Measurements from ENCODE around the gene DNPEP. TPM values are rescaled to one million over a fixed set of nuclear protein-coding genes. Genes with fewer than 3 reads are reported as not detected.

The DNPEP gene
- polyA plus RNA-seq, 1 experiment: 134 TPM

DNA sequence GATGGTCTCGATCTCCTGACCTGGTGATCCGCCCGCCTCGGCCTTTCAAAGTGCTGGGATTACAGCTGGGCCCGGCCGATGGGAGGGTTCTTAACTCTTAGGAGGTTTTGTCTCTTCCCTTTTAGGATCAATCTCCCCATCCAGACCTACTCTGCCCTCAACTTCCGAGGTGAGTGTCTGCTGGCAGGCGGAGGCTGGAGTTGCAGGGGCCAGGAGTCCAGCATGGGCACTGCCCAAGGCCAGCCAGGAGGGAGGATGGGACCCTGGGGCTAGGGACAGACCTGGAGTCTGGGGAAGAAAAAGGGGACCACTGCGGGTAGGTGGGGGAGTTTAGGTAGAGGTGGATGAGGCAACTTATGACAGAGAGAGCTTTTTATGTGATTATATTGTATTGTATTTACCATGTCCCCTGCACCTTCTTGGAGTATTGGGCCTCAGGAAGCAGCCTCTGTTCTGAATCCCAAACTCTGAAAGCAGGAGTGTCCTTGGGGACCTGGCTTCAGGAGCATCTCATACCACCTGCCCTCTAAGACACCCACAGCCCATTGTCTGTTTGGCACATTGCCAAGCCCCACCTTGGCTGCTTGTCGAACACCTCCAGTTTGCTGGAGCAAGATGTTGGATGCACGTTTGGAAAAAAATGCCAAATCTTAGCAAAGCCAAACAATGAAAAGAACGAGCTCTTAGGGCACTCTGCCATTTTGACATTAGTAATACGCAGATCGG lies 36.1 kb upstream of the DNPEP start:
- Histone ChIP-seq H3K4me3 (ENCODE audit: low read depth, low read length) (no peak overlapping the region), H3K27me3 (ENCODE audit: control insufficient read depth, insufficient read depth, low read length) (no peaks in the 10 kb centered on the region), H3K36me3 (ENCODE audit: control insufficient read depth, insufficient read depth, low read length) (no peaks in the 10 kb centered on the region)
- TF ChIP-seq, protein P1, sequence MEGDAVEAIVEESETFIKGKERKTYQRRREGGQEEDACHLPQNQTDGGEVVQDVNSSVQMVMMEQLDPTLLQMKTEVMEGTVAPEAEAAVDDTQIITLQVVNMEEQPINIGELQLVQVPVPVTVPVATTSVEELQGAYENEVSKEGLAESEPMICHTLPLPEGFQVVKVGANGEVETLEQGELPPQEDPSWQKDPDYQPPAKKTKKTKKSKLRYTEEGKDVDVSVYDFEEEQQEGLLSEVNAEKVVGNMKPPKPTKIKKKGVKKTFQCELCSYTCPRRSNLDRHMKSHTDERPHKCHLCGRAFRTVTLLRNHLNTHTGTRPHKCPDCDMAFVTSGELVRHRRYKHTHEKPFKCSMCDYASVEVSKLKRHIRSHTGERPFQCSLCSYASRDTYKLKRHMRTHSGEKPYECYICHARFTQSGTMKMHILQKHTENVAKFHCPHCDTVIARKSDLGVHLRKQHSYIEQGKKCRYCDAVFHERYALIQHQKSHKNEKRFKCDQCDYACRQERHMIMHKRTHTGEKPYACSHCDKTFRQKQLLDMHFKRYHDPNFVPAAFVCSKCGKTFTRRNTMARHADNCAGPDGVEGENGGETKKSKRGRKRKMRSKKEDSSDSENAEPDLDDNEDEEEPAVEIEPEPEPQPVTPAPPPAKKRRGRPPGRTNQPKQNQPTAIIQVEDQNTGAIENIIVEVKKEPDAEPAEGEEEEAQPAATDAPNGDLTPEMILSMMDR (IDR thresholded peaks at IDR 0.05; ENCODE audit: insufficient read depth, low read depth, low read length): no peak
- no peak for DNase-seq (ENCODE audit: low read depth)
- ChIA-PET POLR2A (no interaction called here), CTCF (interaction anchor here (1.0 to 1.6 kb wide), 4 partner anchors 10 to 106 kb away, joined by 3 to 5 read pairs (median 4); no protein-coding TSS in a partner anchor)

DNA sequence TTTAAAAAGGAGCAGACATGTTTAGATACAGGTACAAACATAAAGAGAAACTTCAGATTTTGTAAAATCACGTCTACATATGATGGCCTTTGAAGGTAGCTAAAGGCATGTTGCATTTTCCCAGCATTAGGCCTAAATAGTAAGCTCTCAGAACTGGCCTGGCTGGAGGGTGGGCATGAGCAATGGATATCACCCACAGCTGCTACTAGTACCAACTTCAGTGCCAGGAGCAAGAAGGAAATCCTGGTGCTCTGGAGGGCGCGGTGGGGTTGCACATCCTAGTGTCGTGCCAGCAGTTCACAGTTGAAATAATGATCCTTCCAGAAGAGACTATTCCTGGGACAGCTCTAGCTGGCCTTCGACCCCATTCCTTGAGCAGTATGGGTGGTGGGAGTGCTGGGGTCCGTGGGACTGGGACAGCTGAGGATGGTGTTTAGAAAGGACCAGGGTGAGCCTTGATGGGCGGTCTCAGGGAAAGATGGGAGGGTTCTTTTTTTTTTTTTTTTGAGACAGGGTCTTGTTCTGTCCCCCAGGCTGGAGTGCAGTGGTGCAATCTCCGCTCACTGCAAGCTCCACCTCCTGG lies 35.3 kb upstream of the DNPEP start:
- ChIA-PET POLR2A (no interaction called here), CTCF (interaction anchor here (0.6 to 1.6 kb wide), 3 partner anchors 14 to 108 kb away, joined by 3 to 4 read pairs (median 3); no protein-coding TSS in a partner anchor)
- Histone ChIP-seq H3K4me3 (ENCODE audit: low read depth, low read length) (no peak overlapping the region), H3K27me3 (ENCODE audit: control insufficient read depth, insufficient read depth, low read length) (no peaks in the 10 kb centered on the region), H3K36me3 (ENCODE audit: control insufficient read depth, insufficient read depth, low read length) (no peaks in the 10 kb centered on the region)
- DNase-seq (ENCODE audit: low read depth): no peak
- TF ChIP-seq, protein P1 (IDR thresholded peaks at IDR 0.05; ENCODE audit: insufficient read depth, low read depth, low read length): no peak

DNA sequence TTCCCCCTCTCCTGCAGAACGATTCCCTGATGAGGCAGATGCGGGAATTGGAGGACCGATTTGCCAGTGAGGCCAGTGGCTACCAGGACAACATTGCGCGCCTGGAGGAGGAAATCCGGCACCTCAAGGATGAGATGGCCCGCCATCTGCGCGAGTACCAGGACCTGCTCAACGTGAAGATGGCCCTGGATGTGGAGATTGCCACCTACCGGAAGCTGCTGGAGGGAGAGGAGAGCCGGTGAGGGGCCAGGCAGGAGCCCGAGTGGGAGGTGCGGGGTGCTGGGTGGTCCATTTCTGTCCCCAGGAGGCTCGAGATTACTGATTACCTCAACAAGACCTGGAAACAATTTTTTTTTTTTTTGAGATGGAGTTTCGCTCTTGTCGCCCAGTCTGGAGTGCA lies 33.6 kb upstream of the DNPEP start:
- Histone ChIP-seq H3K27me3 (ENCODE audit: control insufficient read depth, insufficient read depth, low read length) (no peaks in the 10 kb centered on the region), H3K4me3 (ENCODE audit: low read depth, low read length) (no peak overlapping the region), H3K36me3 (ENCODE audit: control insufficient read depth, insufficient read depth, low read length) (no peaks in the 10 kb centered on the region)
- POLR2A ChIA-PET: no interaction called here
- TF ChIP-seq, protein P1 (IDR thresholded peaks at IDR 0.05; ENCODE audit: insufficient read depth, low read depth, low read length): no peak
- no peak for DNase-seq (ENCODE audit: low read depth)
- CTCF ChIA-PET: interaction anchor here (0.6 to 1.1 kb wide), 3 partner anchors 74 to 100 kb away, joined by 3 to 4 read pairs (median 3); a partner anchor contains a TSS

DNA sequence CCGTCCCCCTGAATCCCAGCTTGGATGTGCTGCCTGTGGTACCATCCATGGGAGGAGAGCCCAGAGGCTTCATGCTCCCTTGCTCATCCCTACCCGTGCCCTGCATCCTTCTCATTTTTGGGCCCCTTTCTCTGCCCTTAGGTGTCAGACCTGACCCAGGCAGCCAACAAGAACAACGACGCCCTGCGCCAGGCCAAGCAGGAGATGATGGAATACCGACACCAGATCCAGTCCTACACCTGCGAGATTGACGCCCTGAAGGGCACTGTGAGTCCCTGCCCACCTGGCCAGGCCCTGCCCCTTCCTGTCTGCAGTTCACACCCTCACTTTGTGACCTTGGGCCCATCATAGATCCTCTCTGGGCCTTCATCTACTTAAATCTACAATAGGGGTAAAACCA lies 33.0 kb upstream of the DNPEP start:
- CTCF ChIA-PET: interaction anchor here (0.7 kb wide), 1 partner anchor 109 kb away, joined by 3 read pairs; no protein-coding TSS in a partner anchor
- Histone ChIP-seq H3K27me3 (ENCODE audit: control insufficient read depth, insufficient read depth, low read length) (no peaks in the 10 kb centered on the region), H3K4me3 (ENCODE audit: low read depth, low read length) (no peak overlapping the region), H3K36me3 (ENCODE audit: control insufficient read depth, insufficient read depth, low read length) (no peaks in the 10 kb centered on the region)
- DNase-seq (ENCODE audit: low read depth): no peak
- POLR2A ChIA-PET: no interaction called here
- TF ChIP-seq, protein P1 (IDR thresholded peaks at IDR 0.05; ENCODE audit: insufficient read depth, low read depth, low read length): no peak

DNA sequence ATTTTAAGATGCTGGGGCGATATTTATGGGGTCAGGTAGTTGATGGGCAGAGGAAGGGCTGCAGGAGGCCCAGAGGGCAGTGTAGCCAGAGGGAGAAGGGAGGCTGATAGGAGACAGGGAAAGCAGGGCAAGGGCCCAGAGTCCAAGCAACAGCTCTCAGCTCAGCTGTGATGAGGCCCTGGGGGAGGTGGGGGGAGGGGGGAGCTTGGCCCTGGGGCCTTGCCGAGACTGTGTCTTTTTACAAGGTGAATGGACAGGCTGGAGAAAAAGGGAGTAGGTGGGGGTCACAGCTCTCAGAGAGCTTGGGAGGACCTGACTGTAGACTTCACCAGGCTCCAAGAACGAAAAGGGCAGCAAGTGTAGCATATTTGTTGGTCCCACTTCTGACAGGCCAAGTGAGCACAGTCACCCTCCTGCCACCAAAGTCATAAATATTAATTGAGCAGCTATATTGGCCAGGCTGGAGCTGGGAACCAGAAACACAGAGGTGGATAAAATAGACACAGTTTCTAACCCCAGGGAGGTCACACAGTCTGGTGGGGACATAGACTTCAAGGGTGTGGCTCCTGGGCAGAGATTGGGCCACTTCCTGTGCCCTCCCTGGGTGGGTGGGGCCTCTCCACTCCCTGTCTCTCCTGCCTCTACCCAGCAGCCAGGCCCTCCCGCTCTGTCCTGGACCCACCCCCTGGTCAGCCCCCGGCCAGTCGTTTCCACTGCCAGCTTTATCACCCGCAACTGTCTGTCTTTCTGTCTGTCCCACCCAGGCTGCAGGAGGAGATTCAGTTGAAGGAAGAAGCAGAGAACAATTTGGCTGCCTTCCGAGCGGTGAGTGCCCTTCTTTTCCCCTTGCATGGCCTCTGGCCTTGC lies 31.9 kb upstream of the DNPEP start:
- no peaks in the 10 kb centered on the region for H3K36me3 ChIP-seq (ENCODE audit: control insufficient read depth, insufficient read depth, low read length)
- no peak overlapping the region for H3K4me3 ChIP-seq (ENCODE audit: low read depth, low read length)
- H3K27me3 ChIP-seq (ENCODE audit: control insufficient read depth, insufficient read depth, low read length): no peaks in the 10 kb centered on the region
- CTCF ChIA-PET: interaction anchor here (0.8 to 2.3 kb wide), 4 partner anchors 11 to 40 kb away, joined by 3 to 8 read pairs (median 4); no protein-coding TSS in a partner anchor
- TF ChIP-seq, protein P1 (IDR thresholded peaks at IDR 0.05; ENCODE audit: insufficient read depth, low read depth, low read length): no peak
- DNase-seq (ENCODE audit: low read depth): no peak
- POLR2A ChIA-PET: no interaction called here
